ENCODE measurements around the gene FNDC11.

DNA sequence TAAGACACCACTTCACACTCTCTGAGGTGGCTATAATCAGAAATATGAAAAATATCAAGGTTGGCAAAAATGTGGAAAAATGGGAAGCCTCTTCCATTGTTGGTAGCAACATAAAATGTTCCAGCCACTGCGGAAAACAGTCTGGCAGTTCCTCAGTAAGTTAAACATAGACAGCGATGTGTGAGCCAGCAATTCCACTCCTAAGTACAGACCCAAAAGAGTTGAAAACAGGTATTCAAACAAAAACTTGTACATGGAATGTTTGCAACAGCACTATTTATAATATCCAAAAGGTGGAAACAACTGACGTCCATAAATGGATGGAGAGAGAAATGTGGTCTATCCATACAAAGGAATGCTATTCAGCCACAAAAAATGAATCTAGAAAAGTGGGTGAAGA is 40.8 kb upstream of the FNDC11 start:
- TF ChIP-seq POLR2A (IDR thresholded peaks at IDR 0.05) = no peak
- TF ChIP-seq, protein P1, sequence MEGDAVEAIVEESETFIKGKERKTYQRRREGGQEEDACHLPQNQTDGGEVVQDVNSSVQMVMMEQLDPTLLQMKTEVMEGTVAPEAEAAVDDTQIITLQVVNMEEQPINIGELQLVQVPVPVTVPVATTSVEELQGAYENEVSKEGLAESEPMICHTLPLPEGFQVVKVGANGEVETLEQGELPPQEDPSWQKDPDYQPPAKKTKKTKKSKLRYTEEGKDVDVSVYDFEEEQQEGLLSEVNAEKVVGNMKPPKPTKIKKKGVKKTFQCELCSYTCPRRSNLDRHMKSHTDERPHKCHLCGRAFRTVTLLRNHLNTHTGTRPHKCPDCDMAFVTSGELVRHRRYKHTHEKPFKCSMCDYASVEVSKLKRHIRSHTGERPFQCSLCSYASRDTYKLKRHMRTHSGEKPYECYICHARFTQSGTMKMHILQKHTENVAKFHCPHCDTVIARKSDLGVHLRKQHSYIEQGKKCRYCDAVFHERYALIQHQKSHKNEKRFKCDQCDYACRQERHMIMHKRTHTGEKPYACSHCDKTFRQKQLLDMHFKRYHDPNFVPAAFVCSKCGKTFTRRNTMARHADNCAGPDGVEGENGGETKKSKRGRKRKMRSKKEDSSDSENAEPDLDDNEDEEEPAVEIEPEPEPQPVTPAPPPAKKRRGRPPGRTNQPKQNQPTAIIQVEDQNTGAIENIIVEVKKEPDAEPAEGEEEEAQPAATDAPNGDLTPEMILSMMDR (IDR thresholded peaks at IDR 0.05) = no peak
